ENCODE results near the gene NPB.
A peak's percentile ranks its signal among the peaks of the same experiment; 100 is the strongest.

Gene NPB

DNA sequence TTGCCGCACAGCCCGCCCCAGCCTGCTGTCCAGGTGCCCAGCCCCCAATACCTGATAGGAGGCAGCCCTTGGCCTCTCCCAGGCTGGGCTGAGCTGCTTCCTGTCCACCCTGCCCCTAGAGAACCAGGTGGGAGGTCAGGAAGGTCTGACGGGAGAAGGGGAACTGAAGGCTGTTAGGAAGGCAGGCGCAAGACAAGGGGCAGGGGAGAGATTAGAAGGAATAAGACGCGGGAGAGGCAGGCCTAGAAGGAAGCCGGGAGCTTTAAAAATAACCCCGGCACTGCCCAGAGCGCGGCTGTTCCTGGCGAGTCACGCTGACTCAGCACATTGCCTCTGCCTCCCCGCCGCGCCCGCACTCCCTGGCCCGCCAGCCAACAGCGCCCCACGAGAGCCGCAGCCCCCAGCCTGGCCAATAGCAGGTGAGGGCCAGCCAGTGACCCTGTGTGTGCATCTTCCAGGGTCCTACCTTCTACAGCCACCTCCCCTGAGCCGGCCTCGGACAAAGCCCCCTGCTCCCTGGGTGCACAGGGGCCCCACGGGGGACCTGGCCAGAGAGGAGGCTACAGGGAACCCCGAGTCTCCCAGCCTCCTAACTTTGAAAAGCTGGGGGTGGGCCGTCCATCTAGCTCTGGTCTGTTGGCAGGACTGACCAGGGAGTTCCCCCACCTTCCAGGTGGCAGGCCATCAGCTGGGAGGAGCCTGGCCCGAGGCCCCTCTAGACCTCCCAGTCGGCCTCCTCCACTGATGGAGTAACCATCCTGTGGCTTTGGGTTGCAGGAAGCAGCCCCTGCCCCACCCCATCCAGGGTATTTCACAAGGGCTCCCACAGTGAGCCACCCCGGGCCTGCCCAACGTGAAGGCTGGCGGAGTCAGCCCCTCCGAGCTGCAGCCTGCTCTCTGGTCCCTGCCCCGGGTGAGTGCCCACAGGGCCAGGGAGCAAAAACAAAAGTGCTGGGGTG is 21.5 kb downstream of the NPB start:
- peak overlapping the region in 1 of 2 donors; percentile 64 for H3K4me3 ChIP-seq (ENCODE audit: low read length in 2 of 2)

DNA sequence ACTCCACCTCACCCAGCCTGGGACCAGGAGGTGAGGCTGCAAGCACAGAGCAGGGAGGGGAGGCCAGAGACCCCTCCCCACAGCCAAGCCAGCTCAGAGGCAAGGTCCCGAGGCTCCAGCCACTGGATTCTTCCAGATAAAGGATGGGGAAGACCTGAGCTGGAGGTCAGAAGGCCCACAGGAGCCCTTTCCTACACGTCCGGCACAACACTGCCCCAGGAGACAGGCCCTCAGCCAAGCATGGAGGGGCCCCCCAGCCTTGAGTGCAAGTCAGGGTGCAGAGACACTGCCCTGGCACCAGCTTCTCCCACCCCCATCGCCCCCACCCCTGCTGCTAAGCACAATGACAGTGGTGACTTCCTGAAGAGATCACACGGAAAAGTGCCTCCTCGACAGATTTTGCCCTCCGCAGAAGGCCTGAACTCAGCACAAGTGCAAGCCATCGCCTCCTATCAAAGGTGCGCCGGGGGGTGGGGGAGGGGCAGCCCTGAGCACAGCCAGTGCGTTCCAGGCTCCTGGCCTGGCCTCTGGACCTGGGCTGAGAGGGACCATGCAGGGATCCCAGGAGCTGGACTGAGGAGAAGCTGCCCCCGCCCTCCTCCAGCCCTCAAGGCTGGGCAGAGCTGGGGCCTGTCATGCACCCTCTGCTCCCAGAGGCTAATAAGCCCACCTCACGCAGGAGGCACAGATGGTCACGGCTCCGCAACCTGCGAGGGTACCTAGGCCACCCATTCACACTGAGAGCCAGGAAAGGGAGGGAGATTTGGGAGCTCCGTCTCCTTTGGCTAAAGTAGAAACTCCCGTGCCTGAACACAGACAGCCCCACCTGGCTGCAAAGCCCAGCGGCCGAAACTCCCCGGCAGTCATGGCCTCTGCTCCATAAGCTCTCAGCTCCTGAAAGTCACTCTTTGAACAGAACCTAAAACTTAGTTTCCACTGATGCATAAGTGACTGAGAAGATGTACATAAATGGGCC is 22.8 kb downstream of the NPB start:
- H3K4me1 ChIP-seq (ENCODE audit: control insufficient read depth, insufficient read depth, low read length), result peaks cover 60% of the 10 kb centered on the region
- no peaks in the 10 kb centered on the region for H3K9me3 ChIP-seq (ENCODE audit: control insufficient read depth in 2 of 2, low read length in 2 of 2)
- peak overlapping the region; percentile 64 for H3K27ac ChIP-seq (ENCODE audit: low read length)
- H3K4me3 ChIP-seq (ENCODE audit: low read length in 2 of 2), result peak overlapping the region in 1 of 2 donors; percentile 22
- no peak overlapping the region for H3K9ac ChIP-seq (ENCODE audit: low read length in 2 of 2)
- peaks cover 7 to 17% of the 10 kb centered on the region in 2 donors for H3K36me3 ChIP-seq (ENCODE audit: control insufficient read depth in 2 of 2, insufficient read depth in 2 of 2, low read length in 2 of 2)
- H3K27me3 ChIP-seq (ENCODE audit: control insufficient read depth in 1 of 2, insufficient read depth in 2 of 2, low read length in 2 of 2), result peaks cover 0 to 11% of the 10 kb centered on the region in 2 donors

More for the DNA sequence above, 21.5 kb downstream of the NPB start:
- H3K27ac ChIP-seq (ENCODE audit: low read length), result peak overlapping the region; percentile 49
- H3K9me3 ChIP-seq (ENCODE audit: control insufficient read depth in 2 of 2, low read length in 2 of 2), result no peaks in the 10 kb centered on the region
- H3K36me3 ChIP-seq (ENCODE audit: control insufficient read depth in 2 of 2, insufficient read depth in 2 of 2, low read length in 2 of 2), result peaks cover 11 to 20% of the 10 kb centered on the region in 2 donors
- peak overlapping the region; percentile 13 for H3K9ac ChIP-seq (ENCODE audit: low read length in 2 of 2)
- H3K4me1 ChIP-seq (ENCODE audit: control insufficient read depth, insufficient read depth, low read length), result peaks cover 58% of the 10 kb centered on the region
- H3K27me3 ChIP-seq (ENCODE audit: control insufficient read depth in 1 of 2, insufficient read depth in 2 of 2, low read length in 2 of 2), result peaks cover 0 to 5% of the 10 kb centered on the region in 2 donors

- H3K9me3 ChIP-seq (ENCODE audit: control insufficient read depth in 2 of 2, low read length in 2 of 2), result no peaks in the 10 kb centered on the region
- peaks cover 59% of the 10 kb centered on the region for H3K4me1 ChIP-seq (ENCODE audit: control insufficient read depth, insufficient read depth, low read length)
- peak overlapping the region; percentile 86 for H3K27ac ChIP-seq (ENCODE audit: low read length)
- H3K9ac ChIP-seq (ENCODE audit: low read length in 2 of 2), result peak overlapping the region; percentile 75 to 80
- H3K4me3 ChIP-seq (ENCODE audit: low read length in 2 of 2), result peak overlapping the region; percentile 80 to 81
- H3K27me3 ChIP-seq (ENCODE audit: control insufficient read depth in 1 of 2, insufficient read depth in 2 of 2, low read length in 2 of 2), result peaks cover 0 to 11% of the 10 kb centered on the region in 2 donors
- H3K36me3 ChIP-seq (ENCODE audit: control insufficient read depth in 2 of 2, insufficient read depth in 2 of 2, low read length in 2 of 2), result peaks cover 4 to 12% of the 10 kb centered on the region in 2 donors
Measured at GRCh38 chr17:81925860-81926450, 23.9 kb downstream of the NPB start.

- H3K27me3 ChIP-seq (ENCODE audit: control insufficient read depth in 1 of 2, insufficient read depth in 2 of 2, low read length in 2 of 2), result peaks cover 0 to 11% of the 10 kb centered on the region in 2 donors
- H3K27ac ChIP-seq (ENCODE audit: low read length), result peak overlapping the region; percentile 86
- peaks cover 55% of the 10 kb centered on the region for H3K4me1 ChIP-seq (ENCODE audit: control insufficient read depth, insufficient read depth, low read length)
- peak overlapping the region; percentile 75 to 80 for H3K9ac ChIP-seq (ENCODE audit: low read length in 2 of 2)
- no peaks in the 10 kb centered on the region for H3K9me3 ChIP-seq (ENCODE audit: control insufficient read depth in 2 of 2, low read length in 2 of 2)
- peaks cover 4 to 9% of the 10 kb centered on the region in 2 donors for H3K36me3 ChIP-seq (ENCODE audit: control insufficient read depth in 2 of 2, insufficient read depth in 2 of 2, low read length in 2 of 2)
- peak overlapping the region; percentile 80 to 81 for H3K4me3 ChIP-seq (ENCODE audit: low read length in 2 of 2)
Measured at GRCh38 chr17:81926451-81927151, 24.6 kb downstream of the NPB start.

GRCh38 chr17:81927152-81927652 is 25.2 kb downstream of the NPB start:
- peaks cover 50% of the 10 kb centered on the region for H3K4me1 ChIP-seq (ENCODE audit: control insufficient read depth, insufficient read depth, low read length)
- peaks cover 4 to 11% of the 10 kb centered on the region in 2 donors for H3K27me3 ChIP-seq (ENCODE audit: control insufficient read depth in 1 of 2, insufficient read depth in 2 of 2, low read length in 2 of 2)
- H3K27ac ChIP-seq (ENCODE audit: low read length), result peak overlapping the region; percentile 86
- peak overlapping the region; percentile 75 to 80 for H3K9ac ChIP-seq (ENCODE audit: low read length in 2 of 2)
- H3K4me3 ChIP-seq (ENCODE audit: low read length in 2 of 2), result peak overlapping the region; percentile 80 to 81
- peaks cover 2 to 5% of the 10 kb centered on the region in 2 donors for H3K36me3 ChIP-seq (ENCODE audit: control insufficient read depth in 2 of 2, insufficient read depth in 2 of 2, low read length in 2 of 2)
- H3K9me3 ChIP-seq (ENCODE audit: control insufficient read depth in 2 of 2, low read length in 2 of 2), result no peaks in the 10 kb centered on the region

DNA sequence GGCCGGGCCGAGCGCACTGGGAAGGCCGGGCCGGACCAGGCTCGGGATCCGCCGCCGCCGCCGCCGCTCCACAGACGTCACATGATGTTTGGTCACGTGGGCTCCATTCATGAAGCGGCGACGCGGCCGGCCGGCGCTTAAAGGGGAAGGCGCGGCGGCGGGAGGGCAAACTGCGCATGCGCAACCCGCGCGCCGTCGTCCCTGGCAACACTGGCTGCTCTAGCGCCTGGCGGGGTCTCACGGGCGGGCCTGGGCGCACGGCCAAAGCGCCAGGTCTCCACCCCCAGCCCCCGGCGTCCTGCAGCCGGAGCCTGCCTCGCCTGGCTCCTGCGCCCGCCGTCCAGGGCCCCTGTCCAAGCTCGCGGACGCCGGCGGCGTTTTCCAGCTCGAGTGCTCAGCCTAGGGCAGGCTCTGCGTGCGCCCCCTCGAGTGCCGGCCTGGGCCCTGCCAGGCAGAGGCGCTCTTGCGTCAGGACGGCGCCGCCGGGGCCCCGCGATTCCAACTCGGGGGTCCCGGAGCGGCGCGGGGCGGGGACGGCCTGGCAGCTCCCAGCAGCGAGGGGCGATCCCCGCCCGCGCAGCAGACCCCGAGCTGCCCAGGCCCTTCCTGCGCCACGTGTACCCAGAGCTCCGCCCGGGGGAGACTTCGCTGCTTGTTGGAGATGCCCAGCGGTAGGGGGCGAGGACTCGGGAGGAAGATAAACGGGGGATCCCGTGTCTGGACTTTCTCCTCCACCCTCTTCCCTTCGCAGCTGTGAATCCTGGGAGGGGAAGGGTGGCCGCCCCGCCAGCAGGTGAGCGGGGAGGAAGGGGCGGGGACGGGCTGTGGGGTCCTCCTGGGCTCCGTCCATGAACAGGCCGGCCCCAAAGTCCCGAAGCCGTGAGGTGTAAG is 25.9 kb downstream of the NPB start, which contains the start of gene MAFG:
Gene MAFG, minus strand, starts transcription at position 83 of the 891 bp plus-strand sequence. CDS start 4,550 bp downstream, outside the sequence.
- peaks cover 4 to 11% of the 10 kb centered on the region in 2 donors for H3K27me3 ChIP-seq (ENCODE audit: control insufficient read depth in 1 of 2, insufficient read depth in 2 of 2, low read length in 2 of 2)
- H3K4me1 ChIP-seq (ENCODE audit: control insufficient read depth, insufficient read depth, low read length), result peaks cover 43% of the 10 kb centered on the region
- H3K9me3 ChIP-seq (ENCODE audit: control insufficient read depth in 2 of 2, low read length in 2 of 2), result no peaks in the 10 kb centered on the region
- H3K36me3 ChIP-seq (ENCODE audit: control insufficient read depth in 2 of 2, insufficient read depth in 2 of 2, low read length in 2 of 2), result no peaks in the 10 kb centered on the region
- H3K4me3 ChIP-seq (ENCODE audit: low read length in 2 of 2), result peak within 1 kb of the TSS; percentile 80 to 81
- peak within 1 kb of the TSS; percentile 75 to 80 for H3K9ac ChIP-seq (ENCODE audit: low read length in 2 of 2)
- H3K27ac ChIP-seq (ENCODE audit: low read length), result peak within 1 kb of the TSS; percentile 86

DNA sequence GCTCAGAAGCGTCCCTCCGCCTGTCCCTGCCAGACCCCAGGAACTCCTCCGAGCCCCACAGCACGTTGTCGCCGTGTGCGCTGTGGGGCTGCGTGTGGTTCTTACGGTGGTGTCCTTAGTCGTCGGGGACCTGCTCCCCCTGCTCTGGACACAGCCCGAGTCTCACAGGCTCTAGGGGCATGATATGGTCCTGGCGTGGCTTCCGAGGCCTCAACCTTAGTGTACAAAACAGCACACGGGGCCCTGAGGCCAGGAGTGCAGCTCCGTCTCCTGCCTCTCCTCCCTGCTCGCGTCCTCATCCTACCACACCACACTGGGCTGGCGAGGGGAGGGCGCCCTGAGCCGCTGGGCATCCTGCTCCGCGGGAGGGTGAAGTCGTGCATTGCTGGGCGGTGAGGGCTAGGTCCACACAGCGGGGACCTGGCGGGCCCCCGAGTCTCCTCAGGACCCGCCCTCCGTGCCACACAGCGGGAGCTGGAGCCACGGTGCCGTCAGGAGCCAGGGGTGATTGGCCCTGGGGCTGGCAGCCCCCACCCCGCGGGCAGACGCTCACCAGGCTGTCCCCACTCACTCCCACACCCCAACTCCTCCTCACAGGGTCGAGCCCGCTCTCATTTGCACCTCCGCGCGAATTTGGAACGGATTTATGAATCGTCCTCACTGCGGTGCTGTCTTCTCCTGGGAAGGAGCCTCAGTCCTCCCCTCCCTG is 26.7 kb downstream of the NPB start:
- no peak overlapping the region for H3K27ac ChIP-seq (ENCODE audit: low read length)
- H3K9ac ChIP-seq (ENCODE audit: low read length in 2 of 2), result peak overlapping the region in 1 of 2 donors; percentile 42
- H3K4me1 ChIP-seq (ENCODE audit: control insufficient read depth, insufficient read depth, low read length), result peaks cover 35% of the 10 kb centered on the region

GRCh38 chr17:81929253-81930141 is 27.5 kb downstream of the NPB start:
- no peak overlapping the region for H3K27ac ChIP-seq (ENCODE audit: low read length)
- H3K27me3 ChIP-seq (ENCODE audit: control insufficient read depth in 1 of 2, insufficient read depth in 2 of 2, low read length in 2 of 2), result peaks cover 4 to 11% of the 10 kb centered on the region in 2 donors
- no peaks in the 10 kb centered on the region for H3K9me3 ChIP-seq (ENCODE audit: control insufficient read depth in 2 of 2, low read length in 2 of 2)
- no peak overlapping the region for H3K9ac ChIP-seq (ENCODE audit: low read length in 2 of 2)
- no peak overlapping the region for H3K4me3 ChIP-seq (ENCODE audit: low read length in 2 of 2)
- peaks cover 27% of the 10 kb centered on the region for H3K4me1 ChIP-seq (ENCODE audit: control insufficient read depth, insufficient read depth, low read length)
- H3K36me3 ChIP-seq (ENCODE audit: control insufficient read depth in 2 of 2, insufficient read depth in 2 of 2, low read length in 2 of 2), result no peaks in the 10 kb centered on the region

More for the DNA sequence above, 26.7 kb downstream of the NPB start:
- no peaks in the 10 kb centered on the region for H3K9me3 ChIP-seq (ENCODE audit: control insufficient read depth in 2 of 2, low read length in 2 of 2)
- H3K27me3 ChIP-seq (ENCODE audit: control insufficient read depth in 1 of 2, insufficient read depth in 2 of 2, low read length in 2 of 2), result peaks cover 4 to 11% of the 10 kb centered on the region in 2 donors
- H3K4me3 ChIP-seq (ENCODE audit: low read length in 2 of 2), result peak overlapping the region in 1 of 2 donors; percentile 69
- no peaks in the 10 kb centered on the region for H3K36me3 ChIP-seq (ENCODE audit: control insufficient read depth in 2 of 2, insufficient read depth in 2 of 2, low read length in 2 of 2)

Data from stomach smooth muscle (tissue), 2 donors.